GM21528 (cell line): ENCODE data around the gene FIG4.
"Not testable (repeated sequence)": the region's sequence is repeated elsewhere in the genome, so short reads cannot be mapped to it uniquely, and the experiment has no call there.

ENCODE experiments used
- ATAC-seq: cut with Tn5 transposase; IDR thresholded peaks from one replicate; pipeline ENCODE4 v1.9.1; 2021; ENCODE audit warnings: mild to moderate bottlenecking, moderate library complexity; ENCODE audit not compliant: unreplicated experiment, low FRiP score

FIG4 gene

DNA sequence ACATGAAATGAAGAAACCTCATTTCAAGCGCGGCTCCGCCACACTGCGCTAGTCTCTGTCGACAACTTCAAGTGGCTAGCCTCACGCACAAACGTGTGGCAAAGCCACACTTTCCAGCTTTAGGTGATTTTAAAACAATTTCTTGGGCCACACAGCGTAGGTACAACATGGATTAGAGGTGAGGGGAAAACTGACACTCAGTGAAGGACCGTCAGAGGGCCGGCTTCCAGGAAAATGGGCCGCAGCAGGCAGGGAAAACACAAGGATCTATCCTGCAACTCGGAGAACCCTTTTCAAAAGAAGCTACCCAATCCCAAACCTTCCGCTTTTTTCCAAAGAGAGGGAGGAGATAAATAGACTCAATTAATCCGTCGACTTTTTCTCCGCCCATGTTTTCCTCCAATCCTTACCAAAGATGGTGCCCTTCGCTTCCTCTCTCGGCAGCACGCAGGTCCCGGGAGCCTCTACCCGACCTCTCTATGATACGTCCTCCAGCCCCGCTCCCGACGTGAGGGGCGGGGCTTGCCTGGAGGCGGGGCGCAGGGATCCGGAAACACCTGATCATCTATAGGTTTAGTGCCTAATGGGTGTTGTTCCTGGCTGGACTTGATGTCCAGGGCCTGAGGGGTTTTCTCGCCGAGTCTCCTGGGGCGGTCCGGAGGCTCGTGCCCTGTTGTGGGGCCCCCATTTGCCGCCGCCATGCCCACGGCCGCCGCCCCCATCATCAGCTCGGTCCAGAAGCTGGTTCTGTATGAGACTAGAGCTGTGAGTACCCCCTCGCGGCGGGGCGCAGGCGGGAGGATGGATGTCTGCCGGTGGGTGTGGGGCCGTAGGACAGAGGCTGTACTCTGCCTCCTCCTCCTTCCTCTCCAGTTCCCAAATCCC, at the start of gene FIG4, which contains the start of gene AK9:
FIG4 (plus strand) TSS at position 560 of the 885 bp plus-strand sequence; CDS start at position 700, 140 bp downstream.
AK9 (minus strand) TSS at position 466 of the 885 bp plus-strand sequence. CDS start 15,457 bp downstream, outside the sequence.
- ATAC-seq = peak; percentile 96

GRCh38 chr6:109644131-109644530, 47.0 kb upstream of the FIG4 start:
- no peak for ATAC-seq

GRCh38 chr6:109653264-109653663, 37.8 kb upstream of the FIG4 start:
- no peak for ATAC-seq

DNA sequence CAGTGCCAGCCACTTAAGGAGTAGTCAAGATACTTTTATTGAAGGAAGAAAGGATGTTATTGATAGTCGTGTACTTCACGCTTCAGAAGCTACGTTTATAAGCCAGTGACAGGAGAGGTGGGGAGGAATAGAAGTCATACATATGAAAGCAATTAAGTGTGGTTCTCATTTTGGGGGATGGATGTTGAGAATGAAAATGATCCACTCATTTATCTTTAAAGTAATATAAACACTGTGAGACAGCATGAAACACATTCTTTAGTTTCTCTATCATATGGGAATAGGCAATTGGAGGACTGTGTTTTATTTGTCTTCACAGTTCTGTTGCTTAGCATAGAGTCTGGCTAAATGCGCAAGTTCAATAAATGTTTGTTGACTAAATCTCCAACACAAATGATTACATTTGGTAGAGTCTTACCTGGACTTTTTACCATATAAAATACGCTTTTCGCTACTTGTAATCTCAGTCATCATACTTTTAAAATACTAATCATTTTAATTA, 35.3 kb upstream of the FIG4 start:
- ATAC-seq = no peak

DNA sequence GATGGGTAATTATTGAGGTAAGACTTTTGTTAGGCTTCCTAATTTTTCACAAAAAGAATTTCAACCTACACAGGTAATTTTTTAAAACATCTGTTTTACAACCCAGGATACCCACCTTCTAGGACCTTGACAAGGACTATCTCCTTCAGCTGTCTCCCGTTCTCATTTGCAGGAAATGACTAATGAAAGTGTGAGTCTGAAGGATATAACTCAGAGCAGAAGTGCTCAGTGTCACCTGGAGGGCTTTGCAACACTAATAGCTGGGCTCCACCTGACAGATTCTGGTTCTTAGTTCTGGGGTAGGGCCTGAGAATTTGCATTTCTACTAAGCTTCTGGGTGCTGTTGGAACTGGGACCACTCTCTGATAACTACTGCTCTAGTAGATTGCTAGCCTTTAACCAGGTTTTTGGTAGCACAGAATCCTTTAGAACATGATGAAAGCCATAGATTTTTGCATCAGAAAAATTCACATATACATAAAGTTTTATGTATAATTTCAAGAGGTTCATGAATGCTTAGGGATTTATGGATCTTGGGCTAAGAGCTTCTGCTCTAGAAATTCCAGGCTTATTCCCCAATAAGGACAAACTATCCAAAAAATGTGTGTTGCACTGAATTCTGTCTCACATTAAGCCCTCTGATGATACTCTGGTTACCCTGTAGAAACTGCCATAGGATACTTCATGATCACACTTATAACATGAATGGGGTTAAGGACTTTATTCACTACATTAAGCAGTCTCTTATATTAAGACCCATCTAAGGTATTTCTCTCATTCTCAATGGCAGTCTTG, 30.4 kb upstream of the FIG4 start:
- no peak for ATAC-seq

DNA sequence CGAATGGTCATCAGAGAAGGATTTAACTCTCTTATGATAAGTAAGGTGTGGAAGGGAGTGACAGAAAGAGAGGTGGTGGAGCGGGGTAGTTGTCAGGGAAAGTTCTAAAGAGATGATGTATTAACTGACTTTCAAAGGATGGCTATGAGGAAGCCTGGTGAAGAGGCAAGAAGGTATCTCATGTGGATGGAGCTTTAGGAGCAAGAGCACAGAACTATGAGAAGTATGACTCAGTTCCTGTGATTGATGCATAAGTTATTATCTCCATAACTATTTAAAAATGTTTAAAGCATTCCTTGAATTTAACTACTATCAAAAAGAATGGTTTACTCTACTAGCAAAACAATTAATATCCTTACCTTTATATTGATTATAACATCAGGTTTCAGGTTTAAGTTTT, 28.9 kb upstream of the FIG4 start:
- no peak for ATAC-seq

DNA sequence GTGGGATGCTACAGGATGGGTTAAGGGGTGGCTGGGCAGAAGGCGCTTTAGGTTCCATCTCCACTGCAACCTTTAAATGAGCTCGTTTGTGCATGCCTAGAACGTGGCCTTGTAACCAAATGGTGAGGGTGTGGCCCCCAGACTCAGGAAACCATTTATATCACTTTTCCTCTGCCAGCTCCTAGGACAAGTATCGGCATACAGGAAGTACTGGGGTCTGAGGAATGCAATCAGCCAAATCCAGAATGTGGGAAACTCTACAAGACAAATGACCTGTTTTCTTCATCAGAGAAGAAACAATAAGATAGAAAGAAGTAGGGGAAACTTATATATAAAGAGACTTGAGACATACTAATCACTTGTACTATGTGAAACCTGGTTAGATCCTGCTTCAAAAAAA, 21.3 kb upstream of the FIG4 start:
- no peak for ATAC-seq

- ATAC-seq = no peak
Measured at GRCh38 chr6:109671733-109672132, 19.4 kb upstream of the FIG4 start.

DNA sequence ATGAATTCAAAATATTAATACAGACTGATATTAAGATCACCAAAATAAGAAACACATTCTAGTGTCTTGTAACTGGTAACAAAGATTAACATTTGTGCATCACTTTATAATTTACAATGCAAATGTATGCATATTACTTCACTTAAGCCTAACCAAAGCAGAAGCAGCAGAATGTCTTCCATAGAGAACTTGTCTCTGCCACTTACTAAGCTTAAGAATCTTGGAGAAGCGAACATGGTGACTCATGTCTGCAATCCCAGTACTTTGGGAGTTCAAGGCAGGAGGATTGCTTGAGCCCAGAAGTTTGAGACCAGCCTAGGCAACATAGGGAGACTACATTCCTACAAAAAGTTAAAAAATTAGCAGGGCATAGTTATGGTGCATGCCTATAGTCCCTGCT, 18.9 kb upstream of the FIG4 start:
- no peak for ATAC-seq

DNA sequence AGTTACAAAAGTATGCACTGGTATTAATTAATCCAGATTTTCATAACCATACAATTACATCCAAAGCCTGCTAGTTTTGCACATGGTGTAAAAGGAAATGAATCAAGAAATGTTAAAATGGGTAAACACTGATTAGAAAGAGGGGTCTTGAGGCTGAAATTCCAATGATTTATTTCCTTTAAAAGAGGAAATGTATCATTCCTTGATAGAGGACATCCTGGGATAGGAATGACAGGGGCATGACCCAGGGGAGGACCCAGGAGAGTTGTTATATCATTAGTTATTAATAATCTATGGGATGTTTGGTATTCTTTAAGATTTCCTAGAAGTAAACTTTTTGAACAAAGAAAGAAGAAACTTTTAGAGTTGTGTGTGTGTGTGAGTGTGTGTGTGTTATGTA, 18.3 kb upstream of the FIG4 start:
- no peak for ATAC-seq

DNA sequence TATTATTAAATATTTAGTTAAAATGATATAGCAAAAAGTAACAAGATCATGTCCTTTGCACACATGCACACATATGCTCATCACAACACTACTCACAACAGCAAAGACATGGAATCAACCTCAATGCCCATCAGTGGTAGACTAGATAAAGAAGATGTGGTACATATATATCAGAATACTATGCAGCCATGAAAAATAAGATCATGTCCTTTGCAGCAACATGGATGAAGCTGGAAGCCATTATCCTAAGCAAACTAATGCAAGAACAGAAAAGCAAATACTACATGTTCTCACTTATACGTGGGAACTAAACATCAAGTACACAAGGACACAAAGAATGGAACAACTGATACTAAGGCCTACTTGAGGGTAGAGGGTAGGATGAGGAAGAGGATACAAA, 14.4 kb upstream of the FIG4 start:
- ATAC-seq = no peak

GRCh38 chr6:109678240-109678639, 12.9 kb upstream of the FIG4 start:
- no peak for ATAC-seq

DNA sequence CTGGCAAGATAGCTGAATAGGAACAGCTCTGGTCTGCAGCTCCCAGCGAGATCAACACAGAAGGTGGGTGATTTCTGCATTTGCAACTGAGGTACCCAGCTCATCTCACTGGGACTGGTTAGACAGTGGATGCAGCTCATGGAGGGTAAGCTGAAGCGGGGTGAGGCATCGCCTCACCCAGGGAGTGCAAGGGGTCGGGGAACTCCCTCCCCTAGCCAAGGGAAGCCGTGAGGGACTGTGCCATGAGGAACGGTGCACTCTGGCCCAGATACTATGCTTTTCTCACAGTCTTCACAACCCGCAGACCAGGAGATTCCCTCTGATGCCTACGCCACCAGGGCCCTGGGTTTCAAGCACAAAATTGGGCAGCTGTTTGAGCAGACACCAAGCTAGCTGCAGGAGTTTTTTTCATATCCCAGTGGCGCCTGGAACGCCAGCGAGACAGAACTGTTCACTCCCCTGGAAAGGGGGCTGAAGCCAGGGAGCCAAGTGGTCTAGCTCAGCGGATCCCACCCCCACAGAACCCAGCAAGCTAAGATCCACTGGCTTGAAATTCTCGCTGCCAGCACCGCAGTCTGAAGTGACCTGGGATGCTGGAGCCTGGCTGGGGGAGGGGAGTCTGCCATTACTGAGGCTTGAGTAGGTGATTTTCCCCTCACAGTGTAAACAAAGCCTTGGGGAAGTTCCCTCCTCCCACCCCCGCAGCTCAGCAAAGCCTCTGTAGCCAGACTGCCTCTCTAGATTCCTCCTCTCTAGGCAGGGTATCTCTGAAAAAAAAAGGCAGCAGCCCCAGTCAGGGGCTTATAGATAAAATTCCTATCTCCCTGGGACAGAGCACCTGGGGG, 12.2 kb upstream of the FIG4 start:
- not testable (repeated sequence) for ATAC-seq

DNA sequence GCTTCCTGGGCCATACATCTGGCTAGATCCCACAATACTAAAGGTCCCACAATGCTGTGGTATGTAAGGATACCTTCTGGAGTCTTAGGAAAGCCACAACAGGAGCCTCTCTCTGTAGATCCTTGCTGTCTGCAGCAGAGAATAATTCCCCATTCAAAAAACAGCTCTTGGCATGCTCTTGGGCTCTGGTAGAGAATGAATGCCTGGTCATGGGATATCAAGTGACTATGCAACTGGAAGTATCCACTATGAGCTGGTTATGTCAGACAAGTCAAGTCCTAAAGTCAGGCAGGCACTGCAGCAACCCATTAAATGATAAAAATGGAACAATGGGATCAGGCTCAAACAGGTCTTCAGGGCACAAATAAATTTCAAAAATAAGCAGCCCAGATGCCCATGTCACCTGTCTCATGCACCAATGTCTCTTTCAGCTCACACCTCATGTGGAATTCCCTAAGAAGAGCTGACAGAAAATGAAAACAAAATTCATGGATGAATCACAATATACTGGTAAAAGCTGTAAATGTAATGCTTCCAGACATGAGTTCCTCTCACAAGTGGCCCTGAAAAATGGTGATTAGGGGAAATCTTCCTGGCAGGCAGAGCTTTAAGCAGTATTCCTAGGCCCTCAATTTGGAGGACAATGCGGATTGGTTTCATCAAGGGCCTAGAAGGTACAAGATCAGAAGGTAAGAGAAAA, 4.4 kb upstream of the FIG4 start:
- ATAC-seq = no peak

DNA sequence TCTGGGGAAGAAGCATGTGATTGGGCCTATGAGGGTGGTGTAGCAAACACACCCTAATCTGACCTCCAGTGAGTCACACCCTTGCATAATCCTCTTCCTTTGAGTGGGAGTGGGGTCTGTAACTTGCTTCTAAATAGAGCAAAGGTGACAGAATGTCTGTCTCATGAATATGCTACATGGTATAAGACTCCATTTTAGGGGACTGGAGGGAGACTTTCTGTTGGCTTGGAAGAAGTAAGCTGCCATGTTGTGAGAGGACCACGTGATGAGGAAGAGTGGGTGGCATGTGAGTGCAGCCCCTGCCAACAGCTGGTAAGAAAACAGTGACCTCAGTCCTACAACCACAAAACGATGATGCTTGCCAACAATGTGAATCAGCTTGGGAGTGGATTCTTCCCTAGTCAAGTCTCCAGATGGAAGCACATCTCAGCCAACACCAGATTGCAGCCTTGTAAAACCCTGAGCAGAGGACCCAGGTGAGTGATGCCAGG, 3.8 kb upstream of the FIG4 start:
- ATAC-seq = no peak

DNA sequence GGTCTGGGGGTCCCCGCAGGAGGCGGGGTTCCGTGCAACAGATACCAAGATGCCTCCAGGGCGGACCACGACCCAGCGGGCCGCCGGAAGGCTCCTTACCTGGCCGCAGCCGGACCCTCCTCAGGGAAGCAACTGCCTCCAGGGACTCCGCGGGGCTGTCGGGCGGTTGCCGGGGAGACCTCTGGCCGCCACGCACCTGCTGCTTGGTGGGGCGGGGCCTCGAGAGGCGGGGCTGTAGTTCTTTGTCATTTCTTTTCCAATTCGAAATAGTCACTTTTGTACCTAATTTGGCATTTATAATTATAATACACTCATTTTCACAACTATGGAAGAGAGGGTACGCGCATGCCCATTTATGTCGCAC, 741 bp upstream of the FIG4 start:
- ATAC-seq = peak; percentile 41

GRCh38 chr6:109693111-109693510, 2.0 kb downstream of the FIG4 start:
- ATAC-seq = no peak

GRCh38 chr6:109695468-109695867, 4.4 kb downstream of the FIG4 start:
- no peak for ATAC-seq

DNA sequence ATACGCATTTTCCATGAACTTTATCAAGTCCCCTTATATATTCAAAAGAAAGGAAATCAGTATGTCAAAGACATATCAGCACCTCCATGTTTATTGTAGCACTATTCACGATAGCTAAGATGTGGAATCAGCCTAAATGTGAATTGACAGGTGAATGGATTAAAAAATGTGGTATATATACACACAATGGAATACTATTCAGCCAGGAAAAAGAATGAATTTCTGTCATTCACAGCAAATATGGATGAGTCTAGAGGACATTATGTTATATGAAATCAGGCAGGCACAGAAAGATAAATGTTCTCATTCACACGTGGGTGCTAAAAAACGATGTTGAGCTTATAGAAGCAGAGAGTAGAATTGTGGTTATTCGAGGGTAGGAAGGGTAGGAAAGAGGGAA, 5.3 kb downstream of the FIG4 start:
- no peak for ATAC-seq

DNA sequence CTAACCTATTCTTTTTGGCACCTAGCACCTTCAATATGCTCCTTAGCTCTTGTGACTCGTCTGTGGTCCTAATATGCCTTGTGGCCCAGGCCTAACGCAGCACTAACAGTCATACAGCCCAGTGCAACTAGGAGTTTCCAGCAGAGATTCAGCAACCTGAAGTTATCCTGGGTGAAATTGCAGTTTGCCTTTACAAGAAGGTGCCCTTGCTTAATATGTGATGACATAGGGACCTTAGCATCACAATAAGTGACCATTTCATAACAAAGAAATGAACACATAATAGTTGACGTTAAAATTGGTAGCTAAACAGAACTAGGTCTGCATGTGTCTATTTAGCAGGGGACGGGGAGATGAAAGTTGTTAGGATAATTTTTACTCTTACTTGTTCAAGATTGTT, 10.1 kb downstream of the FIG4 start:
- ATAC-seq = no peak
